Head of caudate nucleus (tissue), 42 donors: Measurements from ENCODE around the gene DOCK3.
"Not testable (repeated sequence)": the region's sequence is repeated elsewhere in the genome, so short reads cannot be mapped to it uniquely, and the experiment has no call there.

Experiments
- DNase-seq, 42 donors: peaks; one replicate each; pipeline versions ENCODE4 v3.0.0 to v3.0.0-alpha.2; 2020 to 2021; ENCODE audit warnings: mixed read lengths in 7 of 42
- intact Hi-C: fragments of 100-400 bp; cut with DNase I; formaldehyde crosslinking; loops from one replicate; pipeline ENCODE4 v1.15.0; 2022

DOCK3 gene

GRCh38 chr3:50930371-50931208 is 255.9 kb downstream of the DOCK3 start:
- intact Hi-C loops: no loop called here
- DNase-seq: no peak

- intact Hi-C loops, DNase-seq: not testable (repeated sequence)
These were observed 258.2 kb downstream of the DOCK3 start for GRCh38 chr3:50932918-50933317.

- DNase-seq: no peak
- intact Hi-C loops: no loop called here
These were observed 261.7 kb downstream of the DOCK3 start for GRCh38 chr3:50936389-50936788.

GRCh38 chr3:50947419-50947818 is 272.7 kb downstream of the DOCK3 start:
- intact Hi-C loops: no loop called here
- DNase-seq: no peak

DNA sequence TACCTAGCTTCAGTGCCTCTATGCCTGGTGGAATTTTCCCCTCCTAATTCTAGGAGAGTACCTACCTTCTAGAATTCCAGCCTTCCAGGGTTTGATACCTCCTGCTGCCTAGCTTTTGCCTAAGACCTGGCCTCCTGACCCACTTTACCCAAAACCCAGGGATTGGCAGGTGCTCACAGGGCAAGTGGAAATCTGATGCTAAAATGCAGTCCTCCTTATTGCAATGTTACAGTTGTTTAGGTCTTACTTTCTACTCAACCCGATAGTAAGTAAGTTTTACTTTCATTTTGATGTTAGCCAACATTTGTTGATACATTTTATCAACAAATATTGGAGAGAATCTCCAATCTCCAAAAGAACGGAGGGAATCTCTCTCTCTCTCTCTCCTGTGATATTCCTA is 275.9 kb downstream of the DOCK3 start:
- no peak for DNase-seq

DNA sequence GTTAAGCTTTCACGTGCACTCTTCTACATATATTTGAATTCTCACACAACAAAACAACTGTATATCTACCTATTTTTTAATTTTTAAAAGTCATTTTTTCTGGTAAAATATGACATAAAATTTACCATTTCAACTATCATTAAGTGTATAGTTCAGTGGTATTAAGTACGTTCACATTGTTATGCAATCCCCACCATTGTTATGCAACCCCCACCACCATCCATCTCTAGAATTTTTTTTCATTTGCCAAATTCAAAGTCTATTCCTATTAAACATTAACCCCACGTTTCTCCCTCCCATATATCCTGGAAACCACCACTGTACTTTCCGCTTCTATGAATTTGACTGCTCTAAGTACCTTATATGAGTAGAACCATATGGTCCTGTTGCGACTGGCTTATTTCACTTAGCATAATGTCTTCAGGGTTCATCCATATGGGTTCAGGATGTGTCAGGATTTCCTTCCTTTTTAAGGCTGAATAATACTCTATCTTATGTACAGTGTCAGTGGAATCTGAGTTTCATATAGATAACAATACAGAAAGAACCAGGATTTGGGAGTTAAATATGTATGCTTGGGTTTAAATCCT is 279.2 kb downstream of the DOCK3 start:
- intact Hi-C loops: no loop called here
- no peak for DNase-seq

More for the DNA sequence above, 275.9 kb downstream of the DOCK3 start:
- intact Hi-C loops: no loop called here

GRCh38 chr3:50961386-50961785 is 286.7 kb downstream of the DOCK3 start:
- DNase-seq: no peak
- intact Hi-C loops: no loop called here

GRCh38 chr3:50971487-50971924 is 296.8 kb downstream of the DOCK3 start:
- peak in 15 of 42 donors; percentile 7 to 48 (median 21) for DNase-seq
- intact Hi-C loops: no loop called here

- no peak for DNase-seq
- intact Hi-C loops: no loop called here
These were observed 297.3 kb downstream of the DOCK3 start for GRCh38 chr3:50972029-50972428.

GRCh38 chr3:50978586-50978985 is 303.9 kb downstream of the DOCK3 start:
- intact Hi-C loops, DNase-seq: not testable (repeated sequence)

- intact Hi-C loops: no loop called here
- no peak for DNase-seq
These were observed 304.4 kb downstream of the DOCK3 start for GRCh38 chr3:50978991-50979667.

DNA sequence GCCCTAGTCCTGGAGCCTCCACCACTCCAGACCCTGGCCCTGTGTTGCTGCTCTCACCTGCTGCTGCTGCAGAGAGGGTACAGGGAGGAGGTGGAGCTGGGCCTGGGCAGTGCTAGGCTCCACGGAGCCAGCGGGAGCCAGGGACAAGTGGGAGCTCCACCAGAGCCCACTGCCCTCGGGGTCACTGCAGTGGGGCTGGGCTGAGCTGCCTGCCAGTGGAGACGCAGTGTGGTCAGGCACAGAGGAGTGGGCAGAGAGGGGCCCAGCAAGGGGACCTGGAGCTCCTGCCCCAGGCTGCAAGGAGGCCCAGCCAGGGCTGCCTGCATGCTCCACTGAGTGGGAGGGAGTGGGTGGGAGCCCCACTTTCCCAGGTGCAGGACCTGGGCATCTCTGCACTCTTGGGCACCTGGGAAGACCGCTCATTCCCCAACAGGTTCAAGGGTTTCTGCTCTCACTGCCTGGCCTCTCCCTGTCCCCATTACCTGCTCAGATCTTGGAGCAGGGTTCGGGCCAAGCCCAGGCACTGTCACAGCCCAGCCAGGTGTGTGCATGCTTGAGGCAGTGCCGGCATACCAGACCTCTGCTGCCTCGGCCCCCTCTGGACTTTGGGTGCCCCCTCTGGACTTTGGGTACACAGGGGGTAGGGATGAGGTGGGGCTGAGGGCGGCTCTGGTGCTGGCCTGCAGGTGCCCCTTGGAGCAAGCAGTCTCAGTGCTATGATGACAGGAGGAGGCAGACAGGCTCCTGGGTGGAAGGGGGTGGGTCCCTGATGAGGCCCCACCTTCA is 308.0 kb downstream of the DOCK3 start:
- DNase-seq: no peak
- intact Hi-C loops: no loop called here

DNA sequence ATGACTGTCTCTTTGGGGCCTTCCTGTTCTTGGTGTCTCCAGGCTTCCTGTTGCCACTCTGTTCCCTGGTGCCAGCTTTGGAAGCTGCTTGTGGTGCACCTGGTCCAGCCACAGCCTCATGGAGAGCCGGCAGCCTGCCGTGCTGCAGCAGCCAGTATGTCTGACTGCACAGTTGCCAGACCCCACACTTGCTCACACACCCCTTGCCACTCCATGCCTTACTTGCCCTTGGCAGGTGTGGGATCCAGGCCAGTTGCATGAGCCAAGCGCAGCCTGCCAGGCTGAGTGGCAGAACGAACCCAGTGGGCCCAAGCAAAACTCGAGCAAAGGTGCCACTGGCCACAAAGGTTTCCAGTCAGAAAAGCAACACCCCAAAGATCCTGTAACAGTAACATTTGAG is 309.2 kb downstream of the DOCK3 start:
- DNase-seq: no peak
- intact Hi-C loops: no loop called here

DNA sequence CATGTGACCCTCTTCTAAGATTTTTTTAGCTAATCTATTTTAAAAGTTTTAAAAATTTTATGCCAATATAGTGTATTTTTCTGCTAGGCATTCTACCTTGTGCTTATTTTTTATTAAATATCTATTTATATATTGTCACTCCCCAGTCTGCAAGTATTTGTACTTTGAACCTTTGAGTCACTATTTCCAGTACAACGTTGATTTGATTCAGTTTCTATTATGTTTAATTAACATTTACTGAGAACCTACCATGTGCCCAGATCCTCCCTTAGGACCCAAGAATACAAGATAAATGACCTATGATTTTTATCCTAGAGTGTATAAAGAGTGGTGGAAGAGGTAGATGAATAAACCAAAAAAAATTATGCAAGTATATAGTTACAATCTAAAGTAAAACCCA is 311.2 kb downstream of the DOCK3 start:
- DNase-seq: no peak
- intact Hi-C loops: no loop called here

- no peak for DNase-seq
- intact Hi-C loops: no loop called here
These were observed 312.0 kb downstream of the DOCK3 start for GRCh38 chr3:50986726-50987125.

GRCh38 chr3:50994537-50994936 is 319.8 kb downstream of the DOCK3 start:
- intact Hi-C loops: no loop called here
- no peak for DNase-seq

DNA sequence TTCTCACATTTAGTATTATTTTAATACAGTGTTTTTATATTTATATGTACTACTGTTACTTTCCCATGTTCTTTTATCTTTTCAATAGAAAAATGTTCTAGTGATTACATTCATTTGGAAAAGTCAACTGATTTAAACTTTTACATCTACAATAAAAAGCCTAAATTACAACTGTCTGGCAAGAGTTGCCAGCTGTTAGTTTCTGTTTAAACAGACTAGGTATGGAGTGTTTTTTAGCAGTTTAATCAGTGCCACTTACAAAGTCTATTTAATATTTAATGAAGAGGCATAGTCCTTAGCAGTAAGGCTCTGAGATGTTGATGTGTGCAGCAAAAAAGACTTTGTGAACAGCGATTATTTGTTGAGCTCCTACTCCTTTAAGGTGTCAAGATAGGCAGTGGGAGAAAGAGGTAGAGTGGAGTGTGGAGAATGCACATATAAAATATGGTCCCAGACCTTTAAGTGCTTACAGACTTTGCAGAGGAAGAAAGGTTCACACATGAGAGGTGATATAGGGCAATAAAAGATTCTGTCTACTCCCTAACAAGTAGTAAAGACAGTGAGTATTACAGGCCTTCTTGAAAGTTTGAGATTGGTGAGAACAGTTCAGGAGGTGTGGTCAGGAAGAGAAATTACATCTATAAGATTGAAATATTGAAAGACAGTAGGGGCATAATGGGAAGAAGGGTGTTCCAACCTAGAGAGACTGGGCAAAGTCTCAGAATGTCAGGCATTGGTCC is 320.5 kb downstream of the DOCK3 start:
- DNase-seq: no peak

GRCh38 chr3:51002495-51002894 is 327.8 kb downstream of the DOCK3 start:
- intact Hi-C loops: no loop called here
- no peak for DNase-seq

More for the DNA sequence above, 320.5 kb downstream of the DOCK3 start:
- intact Hi-C loops: no loop called here

GRCh38 chr3:51004235-51004634 is 329.5 kb downstream of the DOCK3 start:
- intact Hi-C loops: no loop called here

More at GRCh38 chr3:51004235-51004634, 329.5 kb downstream of the DOCK3 start:
- DNase-seq: no peak
